SK-N-SH treated with all-trans-retinoic acid at 6 μM for 48 hours (cell line): ENCODE data around the gene LAMB4.

Experiments
- BACH2 ChIP-seq: fragments of 250-450 bp; sonication (Bioruptor Pico); IDR thresholded peaks from 2 replicates; pipeline ENCODE4 v1.9.0; 2021; ENCODE audit warnings: mild to moderate bottlenecking, borderline replicate concordance
- GLIS3 ChIP-seq: fragments of 250-450 bp; sonication (Bioruptor Pico); IDR thresholded peaks from 2 replicates; pipeline ENCODE4 v1.5.0; 2020; ENCODE audit warnings: mild to moderate bottlenecking, moderate library complexity
- OSR1 ChIP-seq: fragments of 250-450 bp; sonication (Bioruptor Pico); IDR thresholded peaks from 2 replicates; pipeline ENCODE4 v1.8.0; 2022; ENCODE audit warnings: moderate library complexity, mild to moderate bottlenecking, inconsistent platforms
- POU6F1 ChIP-seq: fragments of 250-450 bp; sonication (Bioruptor Pico); IDR thresholded peaks from 2 replicates; pipeline ENCODE4 v1.8.0; 2021; ENCODE audit warnings: low read depth, mild to moderate bottlenecking, moderate library complexity, borderline replicate concordance
- ZFP3 ChIP-seq: fragments of 250-450 bp; sonication (Bioruptor Pico); IDR thresholded peaks from 2 replicates; pipeline ENCODE4 v1.5.0; 2020; ENCODE audit warnings: mild to moderate bottlenecking, moderate library complexity

GRCh38 chr7:108138911-108139310, 8.8 kb upstream of the LAMB4 start:
- TF ChIP-seq ZFP3 = no peak
- no peak for TF ChIP-seq POU6F1 (CRISPR knock-in tag)
- TF ChIP-seq BACH2 (CRISPR knock-in tag) = no peak
- no peak for TF ChIP-seq GLIS3 (CRISPR knock-in tag)
- TF ChIP-seq OSR1 (CRISPR knock-in tag) = no peak
